SIG-M5 treated with dmso at 0.1 percent for 504 hours (cell line): ENCODE data around the gene SPOCK1.
"Not testable (repeated sequence)": the region's sequence is repeated elsewhere in the genome, so short reads cannot be mapped to it uniquely, and the experiment has no call there.

Experiments
- DNase-seq: peaks from one replicate; lab custom pipeline; 2025; ENCODE audit not compliant: unreplicated experiment; lab: John Stamatoyannopoulos, UW

The SPOCK1 gene

DNA sequence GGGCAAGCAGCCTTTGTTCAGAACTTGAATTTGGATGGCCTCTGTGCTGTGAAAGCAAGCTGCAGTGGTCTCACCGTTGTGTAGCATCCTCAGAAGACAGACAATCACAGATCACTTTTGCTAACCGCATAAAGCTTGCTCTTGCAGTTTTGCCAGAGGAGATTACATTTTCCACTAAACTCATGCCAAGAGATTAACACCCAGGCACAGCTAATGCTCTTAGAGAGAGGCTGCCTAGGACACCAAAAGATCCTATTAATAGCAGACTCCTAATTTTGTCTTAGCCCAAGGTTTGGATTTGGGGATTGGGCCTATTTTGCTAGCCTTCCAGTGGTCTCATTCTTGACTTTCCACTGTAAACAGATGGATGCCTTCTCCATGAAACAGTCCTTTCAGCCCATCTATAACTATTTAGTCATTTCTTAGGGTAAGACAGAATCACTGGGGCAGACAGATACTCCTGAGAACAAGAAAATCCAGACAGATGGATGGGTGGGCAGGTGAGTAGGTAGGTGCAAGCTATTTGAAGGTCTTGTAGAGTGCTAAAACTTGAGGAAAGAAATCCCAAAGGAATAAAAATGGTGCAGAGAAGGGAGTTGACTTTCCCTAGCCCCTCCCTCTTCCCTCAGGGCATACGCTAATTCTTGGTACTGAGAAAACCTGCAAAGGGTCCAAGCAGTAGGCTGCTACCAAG is 506.2 kb downstream of the SPOCK1 start:
- no peak for DNase-seq

DNA sequence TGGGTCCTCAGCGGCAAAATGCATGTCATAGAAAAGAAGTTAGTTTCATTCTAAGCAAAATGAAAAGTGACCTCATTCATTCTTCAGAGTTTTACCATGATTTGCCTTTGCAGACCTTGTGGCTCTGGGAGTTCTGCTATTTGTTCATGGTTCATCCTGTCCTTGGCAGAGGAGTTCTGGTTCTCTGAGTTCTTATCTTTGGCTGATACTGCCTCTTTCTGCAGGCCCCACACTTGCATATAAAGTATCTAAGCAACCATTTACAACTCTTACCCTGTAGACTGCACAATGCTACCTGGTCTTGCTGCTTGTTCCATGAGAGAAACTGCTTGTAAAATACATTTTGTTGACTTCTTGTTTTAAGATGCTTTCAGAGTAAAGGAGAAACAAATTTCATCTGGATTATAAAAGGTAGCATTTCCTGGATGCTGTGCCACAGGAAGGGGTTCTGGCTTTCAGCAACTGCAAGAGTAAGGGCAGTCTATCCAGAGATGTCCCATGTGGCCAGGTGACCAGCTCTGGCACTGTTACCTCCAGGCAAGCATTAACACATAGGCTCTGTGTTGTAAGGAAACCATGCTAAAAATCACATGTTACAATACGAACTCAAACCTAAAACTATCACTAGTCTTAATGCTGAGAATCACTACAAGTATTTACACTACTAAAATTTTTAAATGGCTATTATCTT is 513.2 kb downstream of the SPOCK1 start:
- no peak for DNase-seq

DNA sequence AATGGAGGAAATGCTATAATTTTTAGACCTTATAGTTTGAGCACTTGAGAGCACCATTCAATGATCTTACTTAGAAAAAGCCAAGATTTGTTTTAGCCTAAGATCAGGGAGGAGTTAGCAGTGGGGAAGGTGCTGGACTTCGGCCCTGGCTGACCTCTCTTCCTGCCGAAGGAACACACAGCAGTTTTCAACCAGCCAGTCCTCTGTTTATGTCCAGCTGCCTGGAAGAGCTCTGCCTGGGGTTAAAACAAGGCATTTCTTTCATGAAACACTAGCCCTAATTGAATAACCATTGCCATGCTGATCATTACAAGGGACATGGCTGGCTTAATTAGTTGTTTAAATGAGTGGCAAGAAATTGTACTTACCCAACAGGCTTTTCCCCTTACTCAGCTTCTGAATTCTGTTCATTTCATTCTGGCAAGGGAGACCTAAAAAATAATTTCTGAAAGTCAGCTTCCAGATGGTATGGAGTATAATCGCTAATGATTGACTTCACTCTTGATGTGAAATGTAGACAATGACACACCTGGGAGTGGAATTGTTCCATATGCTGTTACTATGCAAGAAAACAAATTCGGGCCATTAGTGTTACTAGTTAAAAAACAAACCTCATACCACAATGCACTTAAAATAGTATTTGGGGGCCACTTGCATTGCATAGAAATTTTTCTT is 514.2 kb downstream of the SPOCK1 start:
- DNase-seq, result no peak

DNA sequence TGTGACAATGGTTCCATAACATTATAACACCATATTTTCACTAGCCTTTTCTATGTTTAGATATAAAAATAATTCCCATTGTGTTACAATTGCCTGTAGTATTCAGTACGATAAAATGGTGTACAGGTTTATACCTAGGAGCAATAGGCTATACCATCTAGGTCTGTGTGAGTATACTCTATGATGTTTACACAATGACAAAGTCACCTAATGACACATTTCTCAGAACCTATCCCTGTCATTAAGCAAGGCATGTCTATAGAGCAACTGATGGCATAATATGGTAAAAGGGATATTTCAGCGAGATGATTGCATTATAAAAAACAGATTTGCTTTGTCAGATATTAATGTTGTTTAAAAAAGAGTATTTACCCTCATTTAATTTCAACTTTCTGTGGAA is 517.2 kb downstream of the SPOCK1 start:
- DNase-seq, result no peak

DNA sequence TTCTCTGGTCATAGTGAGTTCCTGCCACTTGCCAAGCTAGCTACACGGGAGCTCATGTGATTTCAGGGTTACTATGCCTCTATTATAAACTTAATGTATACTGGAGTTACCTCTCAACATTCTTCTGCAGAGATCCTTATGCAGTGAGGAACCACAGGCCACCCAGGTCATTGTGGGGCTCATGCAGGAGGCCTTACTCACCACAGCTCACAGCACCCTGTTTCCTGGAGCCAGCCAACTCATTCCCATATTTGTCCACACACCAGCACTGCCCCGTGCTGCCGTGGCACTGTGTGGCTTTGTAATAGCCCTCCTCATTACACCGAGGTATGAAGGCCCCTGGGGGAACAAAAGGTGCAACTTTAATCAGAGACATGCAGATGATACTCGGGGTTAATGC is 520.0 kb downstream of the SPOCK1 start:
- DNase-seq, result no peak

DNA sequence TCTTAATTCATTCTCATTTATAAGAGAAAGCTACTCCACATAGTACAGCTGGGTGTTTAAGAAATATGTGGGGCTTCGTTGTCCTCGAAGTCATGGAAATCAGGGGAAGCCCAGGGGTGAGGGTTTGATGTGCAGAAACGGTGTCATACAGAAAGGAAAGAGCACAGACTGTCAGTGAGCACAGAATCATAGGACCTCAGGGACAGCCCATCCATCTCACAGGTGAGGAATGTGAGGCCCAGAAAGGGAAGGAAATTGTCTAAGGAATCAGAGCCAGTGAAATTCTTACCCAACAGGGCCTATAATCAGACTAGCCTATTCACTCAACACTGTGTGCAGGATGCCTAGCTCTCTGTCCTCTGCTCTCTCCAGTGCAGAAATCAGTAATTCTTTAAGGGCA is 535.6 kb downstream of the SPOCK1 start:
- DNase-seq, result no peak

DNA sequence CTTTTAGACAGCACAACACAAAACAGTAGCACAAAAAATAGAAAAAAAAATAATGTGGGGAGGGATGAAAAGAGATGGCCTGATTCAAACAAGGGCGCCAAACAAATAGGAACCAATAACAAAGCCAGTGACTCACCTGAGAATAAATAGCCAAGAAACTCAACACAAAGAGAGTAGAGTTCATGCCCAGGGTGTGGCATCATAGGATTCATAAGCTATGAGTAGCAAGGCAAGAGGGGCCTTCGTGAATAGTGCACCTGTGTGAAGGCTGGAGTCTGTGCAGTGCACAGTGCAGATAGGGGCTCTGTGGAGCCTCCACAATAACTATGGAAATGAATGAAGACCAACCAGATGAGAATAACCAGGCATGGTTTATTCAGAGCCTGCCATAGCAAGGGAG is 541.7 kb downstream of the SPOCK1 start:
- no peak for DNase-seq

DNA sequence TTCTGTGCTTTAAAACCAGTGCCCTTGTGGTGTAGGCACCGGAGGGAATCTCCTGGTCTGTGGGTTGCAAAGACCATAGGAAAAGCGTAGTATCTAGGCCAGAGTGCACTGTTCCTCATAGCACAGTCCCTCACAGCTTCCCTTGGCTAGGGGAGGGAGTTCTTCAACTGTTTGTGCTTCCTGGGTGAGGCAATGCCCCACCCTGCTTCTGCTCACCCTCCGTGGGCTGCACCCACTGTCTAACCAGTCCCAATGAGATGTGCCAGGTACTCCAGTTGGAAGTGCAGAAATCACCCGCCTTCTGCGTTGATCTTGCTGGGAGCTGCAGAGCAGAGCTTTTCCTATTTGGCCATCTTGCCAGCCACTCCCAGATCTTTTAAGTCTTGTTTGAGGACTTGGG is 545.0 kb downstream of the SPOCK1 start:
- not testable (repeated sequence) for DNase-seq

DNA sequence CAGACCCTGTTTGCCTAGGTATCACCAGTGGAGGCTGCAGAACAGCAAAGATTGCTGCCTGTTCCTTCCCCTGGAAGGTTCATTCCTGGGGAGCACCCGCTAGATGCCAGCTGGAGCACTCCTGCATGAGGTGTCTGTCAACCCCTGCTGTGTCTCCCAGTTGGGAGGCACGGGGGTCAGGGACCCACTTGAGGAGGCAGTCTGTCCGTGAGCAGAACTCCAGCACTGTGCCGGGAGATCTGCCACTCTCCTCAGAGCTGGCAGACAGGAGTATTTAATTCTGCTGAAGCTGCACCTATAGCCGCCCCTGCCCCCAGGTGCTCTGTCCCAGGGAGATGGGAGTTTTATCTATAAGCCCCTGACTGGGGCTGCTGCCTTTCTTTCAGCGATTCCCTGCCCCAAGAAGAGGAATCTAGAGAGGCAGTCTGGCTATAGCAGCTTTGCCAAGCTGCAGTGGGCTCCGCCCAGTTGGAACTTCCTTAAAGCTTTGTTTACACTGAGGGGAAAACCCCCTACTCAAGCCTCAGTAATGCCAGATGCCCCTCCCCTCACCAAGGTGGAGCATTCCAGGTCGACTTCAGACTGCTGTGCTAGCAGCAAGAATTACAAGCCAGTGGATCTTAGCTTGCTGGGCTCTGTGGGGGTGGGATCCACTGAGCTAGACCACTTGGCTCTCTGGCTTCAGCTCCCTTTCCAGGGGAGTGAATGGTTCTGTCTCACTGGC is 545.6 kb downstream of the SPOCK1 start:
- DNase-seq, result not testable (repeated sequence)

DNA sequence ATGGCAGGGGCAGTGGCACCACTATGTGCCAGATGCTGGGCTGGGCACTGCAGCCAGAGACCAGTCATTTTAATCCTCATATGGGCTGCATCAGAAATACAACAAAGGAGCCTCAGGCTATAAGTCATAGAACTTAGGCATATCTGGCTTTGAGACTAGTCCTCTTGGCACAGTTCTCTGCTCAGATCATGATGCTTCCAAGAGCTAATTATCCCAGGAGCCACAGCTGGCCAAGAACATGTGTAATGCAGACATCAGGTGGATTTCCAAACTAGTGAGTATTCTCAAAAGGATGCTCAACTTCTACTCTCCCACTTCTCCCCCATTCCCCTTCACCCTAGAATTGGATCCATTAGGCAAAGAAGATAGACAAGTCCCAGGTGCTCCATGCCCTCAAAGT is 571.6 kb downstream of the SPOCK1 start:
- DNase-seq, result no peak

DNA sequence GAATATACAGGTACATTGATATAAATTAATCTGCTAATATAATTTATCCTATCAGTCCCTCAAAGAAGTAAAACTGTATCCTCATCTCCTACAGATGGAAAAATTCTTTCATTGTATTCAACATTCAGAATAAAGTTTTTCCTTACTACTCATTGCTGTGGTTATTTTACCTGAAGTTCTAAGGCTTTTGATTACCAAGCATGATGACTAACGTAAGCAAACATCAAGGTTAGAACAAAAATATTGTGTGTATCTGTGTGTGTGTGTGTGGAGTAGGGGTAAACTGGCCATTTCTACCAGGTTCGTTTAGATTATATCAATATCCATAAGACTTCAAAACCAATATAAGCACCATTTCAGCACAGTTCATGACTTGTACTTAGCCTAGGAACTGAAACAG is 573.1 kb downstream of the SPOCK1 start:
- no peak for DNase-seq
